Erythroblast (primary cell): ENCODE measurements around the gene ARMS2.

Source experiments
- GATA1 ChIP-seq: IDR thresholded peaks from 2 replicates; pipeline ENCODE4 v1.6.1; 2011; ENCODE audit warnings: low read depth, mild to moderate bottlenecking, control low read depth, low read length, moderate library complexity
- POLR2A ChIP-seq: IDR thresholded peaks from 2 replicates; pipeline ENCODE4 v1.6.1; 2011; ENCODE audit warnings: mild to moderate bottlenecking, low read length

DNA sequence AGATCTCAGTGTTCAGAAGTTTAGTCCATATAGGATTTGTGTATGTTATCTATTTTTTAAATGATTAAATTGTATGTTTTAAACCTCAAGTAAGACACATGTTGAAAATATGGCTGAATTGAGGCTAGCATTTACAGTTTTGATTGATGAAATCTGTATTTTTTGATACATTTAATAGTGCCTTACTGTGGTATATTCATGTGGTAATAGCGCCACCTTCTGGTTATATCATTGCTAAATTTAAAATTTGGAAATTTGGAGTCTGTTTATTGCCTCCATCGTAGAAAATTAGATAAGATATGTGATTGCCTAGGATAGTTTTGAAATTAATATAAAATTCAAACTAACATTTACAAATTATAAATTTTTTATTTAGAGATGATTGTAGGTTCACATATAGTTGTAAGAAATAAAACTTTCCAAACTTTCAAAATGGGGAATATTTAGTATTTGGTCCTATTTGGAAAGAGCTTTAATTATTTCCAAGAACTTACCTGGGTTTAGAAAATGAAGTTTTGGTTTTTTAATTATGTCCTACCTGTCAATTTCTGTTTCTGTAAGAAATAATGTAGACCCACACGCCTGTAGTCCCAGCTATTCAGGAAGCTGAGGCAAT is 19.1 kb upstream of the ARMS2 start:
- TF ChIP-seq POLR2A (no peak), GATA1 (no peak)
